ENCODE results near the gene CPT1B. TPM values are rescaled to one million over a fixed set of nuclear protein-coding genes. Genes with fewer than 3 reads are reported as not detected.

The CPT1B gene
- total and polyA plus RNA-seq, 2 of the 8 experiments (the other 6 are each of a cell fraction or from before 2014, with no cell fraction given), result 34.2 to 36.2 TPM

DNA sequence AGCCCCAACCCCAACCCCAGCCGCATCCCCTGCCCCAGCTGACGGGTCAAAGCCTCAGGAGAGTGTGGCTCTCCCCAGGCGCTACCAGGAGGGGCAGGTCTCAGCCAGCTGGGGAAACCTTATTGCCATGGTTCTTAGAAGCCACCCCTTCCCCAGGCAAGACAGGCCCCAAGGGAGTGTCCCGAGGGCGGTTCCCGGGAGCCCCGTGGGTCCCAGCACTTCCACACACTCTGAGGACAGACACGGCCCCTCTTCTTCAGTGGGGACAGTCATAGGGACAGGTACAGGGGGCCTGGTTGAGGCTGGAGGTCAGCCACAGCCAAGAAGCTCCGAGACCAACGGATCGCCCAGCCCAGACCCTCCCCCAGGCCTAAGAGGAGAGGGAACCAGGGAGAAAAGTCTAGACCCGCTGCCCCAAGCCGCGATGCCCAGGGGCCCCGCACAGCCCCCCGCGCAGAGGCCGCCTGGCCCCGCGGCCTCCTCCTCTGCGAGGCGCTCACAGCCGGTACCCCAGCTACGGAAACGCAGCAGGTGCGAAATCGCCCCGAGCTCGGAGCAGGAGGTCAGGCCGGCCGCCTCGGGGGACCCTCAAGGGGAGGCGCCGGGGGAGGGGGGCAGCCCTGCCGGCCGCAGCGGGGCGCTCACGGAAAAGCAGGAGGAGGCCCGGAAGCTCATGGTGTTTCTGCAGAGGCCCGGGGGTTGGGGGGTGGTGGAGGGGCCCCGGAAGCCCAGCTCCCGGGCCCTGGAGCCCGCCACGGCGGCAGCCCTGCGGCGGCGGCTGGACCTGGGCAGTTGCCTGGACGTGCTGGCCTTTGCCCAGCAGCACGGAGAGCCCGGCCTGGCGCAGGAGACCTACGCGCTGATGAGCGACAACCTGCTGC is 29.9 kb downstream of the CPT1B start:
- no peak overlapping the region for H3K56ac ChIP-seq (replicated peaks; ENCODE audit: insufficient read length, low read depth, low read length)
- no peak overlapping the region for H3K14ac ChIP-seq (ENCODE audit: insufficient read length)
- H4K20me1 ChIP-seq (replicated peaks in 1 of 2; ENCODE audit: control insufficient read depth in 1 of 2, insufficient read depth in 2 of 2, low read length in 2 of 2), result no peaks in the 10 kb centered on the region
- no peak overlapping the region for H2BK5ac ChIP-seq (ENCODE audit: low read depth, low read length)
- no peak overlapping the region for H2BK120ac ChIP-seq (replicated peaks; ENCODE audit: low read depth, low read length)
- H3K4me1 ChIP-seq (replicated peaks in 1 of 4; ENCODE audit: control insufficient read depth in 3 of 4, insufficient read depth in 4 of 4, low read length in 3 of 4), result peaks cover 0 to 5% (median 1%) of the 10 kb centered on the region in 4 experiments; a peak in 2 of 7 replicates
- H2BK12ac ChIP-seq (ENCODE audit: low read depth, low read length), result no peak overlapping the region
- WGBS, 2 experiments (ENCODE audit: extremely low coverage in 1 of 2, insufficient coverage in 1 of 2, insufficient read length in 1 of 2, insufficient replicate concordance in 2 of 2, low coverage in 1 of 2, low lambda C conversion rate in 2 of 2, missing lambda C conversion rate in 1 of 2), result 77% methylated on average over 23 of the region's 56 CpGs; no CpG with 5 or more reads in 1 of the 2 experiments
- no peaks in the 10 kb centered on the region for H3K79me1 ChIP-seq (ENCODE audit: low read depth, low read length)
- no peak overlapping the region for H2BK20ac ChIP-seq (ENCODE audit: low read length)
- H3K4me2 ChIP-seq (ENCODE audit: insufficient read depth in 1 of 2, low read depth in 2 of 2, low read length in 2 of 2), result peak overlapping the region in 1 of 2 experiments; percentile 14; a peak in 1 of 4 replicates
- H2AFZ ChIP-seq (ENCODE audit: low read length), result no peak overlapping the region
- no peak overlapping the region for H3K9ac ChIP-seq (replicated peaks in 1 of 4; ENCODE audit: extremely low read depth in 1 of 4, low read depth in 3 of 4, low read length in 3 of 4)
- H3K18ac ChIP-seq (ENCODE audit: extremely low read depth, low read length), result no peak overlapping the region
- no peak overlapping the region for H3K4me3 ChIP-seq (ENCODE audit: extremely low read depth in 1 of 4, insufficient read depth in 2 of 4, low read depth in 3 of 4, low read length in 4 of 4)
- no peaks in the 10 kb centered on the region for H3K79me2 ChIP-seq (ENCODE audit: control insufficient read depth in 1 of 2, insufficient read depth in 2 of 2, low read length in 2 of 2)
- DNase-seq (ENCODE audit: low read depth in 1 of 2, low spot score in 2 of 2), result peak in 1 of 2 experiments; percentile 61
- no peak for FAIRE-seq
- H2BK15ac ChIP-seq (ENCODE audit: low read length), result no peak overlapping the region
- CTCF ChIA-PET (ENCODE audit: partially characterized antibody), result interaction anchor here (0.8 to 2.5 kb wide), 11 partner anchors 8 to 227 kb away, joined by 3 to 9 read pairs (median 5); partner anchors contain the start of genes SCO2 and SYCE3
- H3K27ac ChIP-seq (ENCODE audit: low read depth, low read length), result no peak overlapping the region
- no peaks in the 10 kb centered on the region for H3K36me3 ChIP-seq (ENCODE audit: control insufficient read depth in 2 of 4, insufficient read depth in 4 of 4, low read length in 3 of 4)
- no peak overlapping the region for H2AK5ac ChIP-seq (ENCODE audit: low read depth, low read length)
- H4K5ac ChIP-seq (ENCODE audit: insufficient read length, low read depth, low read length), result no peak overlapping the region
- no peak overlapping the region for H3K23ac ChIP-seq (ENCODE audit: insufficient read length)
- no peak overlapping the region for H3K4ac ChIP-seq (replicated peaks; ENCODE audit: insufficient read length, low read depth, low read length)
- no peaks in the 10 kb centered on the region for H3K9me3 ChIP-seq (ENCODE audit: insufficient read depth in 2 of 2, low read depth in 1 of 2, low read length in 1 of 2)
- no peak overlapping the region; the same call in 1 of the 2 replicates for H4K8ac ChIP-seq (ENCODE audit: extremely low read depth, insufficient read depth, low read length)
- no peak overlapping the region for H4K91ac ChIP-seq (replicated peaks; ENCODE audit: insufficient read length, low read length)
- POLR2A ChIA-PET (ENCODE audit: partially characterized antibody), result interaction anchor here (0.6 to 1.1 kb wide), 2 partner anchors 23 to 104 kb away, joined by 3 to 4 read pairs; partner anchors contain the start of gene SCO2
- peaks cover 0 to 13% (median 7%) of the 10 kb centered on the region in 4 experiments; a peak in 5 of 7 replicates for H3K27me3 ChIP-seq (replicated peaks in 1 of 4; ENCODE audit: control insufficient read depth in 3 of 4, extremely low read depth in 1 of 4, insufficient read depth in 3 of 4, low read length in 3 of 4)
- H3K23me2 ChIP-seq (ENCODE audit: low read depth, low read length), result no peaks in the 10 kb centered on the region
- TF ChIP-seq YY1 (IDR thresholded peaks at IDR 0.05; ENCODE audit: low read depth, low read length) (no peak), SIRT6 (IDR thresholded peaks at IDR 0.05; ENCODE audit: low read length) (no peak), EGR1 (IDR thresholded peaks at IDR 0.05; ENCODE audit: borderline replicate concordance, low read depth, low read length) (no peak), CBX5 (IDR thresholded peaks at IDR 0.05; ENCODE audit: low read depth, low read length) (no peak), SRF (IDR thresholded peaks at IDR 0.05; ENCODE audit: low read depth, low read length) (no peak), POLR2AphosphoS5 (IDR thresholded peaks at IDR 0.05; ENCODE audit: low read depth, low read length) (no peak), CHD2 (IDR thresholded peaks at IDR 0.05; ENCODE audit: low read length) (no peak), MAFK (IDR thresholded peaks at IDR 0.05; ENCODE audit: low read depth, low read length) (no peak)
- TF ChIP-seq, protein P1, sequence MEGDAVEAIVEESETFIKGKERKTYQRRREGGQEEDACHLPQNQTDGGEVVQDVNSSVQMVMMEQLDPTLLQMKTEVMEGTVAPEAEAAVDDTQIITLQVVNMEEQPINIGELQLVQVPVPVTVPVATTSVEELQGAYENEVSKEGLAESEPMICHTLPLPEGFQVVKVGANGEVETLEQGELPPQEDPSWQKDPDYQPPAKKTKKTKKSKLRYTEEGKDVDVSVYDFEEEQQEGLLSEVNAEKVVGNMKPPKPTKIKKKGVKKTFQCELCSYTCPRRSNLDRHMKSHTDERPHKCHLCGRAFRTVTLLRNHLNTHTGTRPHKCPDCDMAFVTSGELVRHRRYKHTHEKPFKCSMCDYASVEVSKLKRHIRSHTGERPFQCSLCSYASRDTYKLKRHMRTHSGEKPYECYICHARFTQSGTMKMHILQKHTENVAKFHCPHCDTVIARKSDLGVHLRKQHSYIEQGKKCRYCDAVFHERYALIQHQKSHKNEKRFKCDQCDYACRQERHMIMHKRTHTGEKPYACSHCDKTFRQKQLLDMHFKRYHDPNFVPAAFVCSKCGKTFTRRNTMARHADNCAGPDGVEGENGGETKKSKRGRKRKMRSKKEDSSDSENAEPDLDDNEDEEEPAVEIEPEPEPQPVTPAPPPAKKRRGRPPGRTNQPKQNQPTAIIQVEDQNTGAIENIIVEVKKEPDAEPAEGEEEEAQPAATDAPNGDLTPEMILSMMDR (IDR thresholded peaks at IDR 0.05; ENCODE audit: control extremely low read depth in 1 of 3, insufficient read depth in 1 of 3, low read depth in 1 of 3, low read length in 3 of 3), result no peak
- TF ChIP-seq, protein P2, sequence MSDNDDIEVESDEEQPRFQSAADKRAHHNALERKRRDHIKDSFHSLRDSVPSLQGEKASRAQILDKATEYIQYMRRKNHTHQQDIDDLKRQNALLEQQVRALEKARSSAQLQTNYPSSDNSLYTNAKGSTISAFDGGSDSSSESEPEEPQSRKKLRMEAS (IDR thresholded peaks at IDR 0.05), result no peak
